OCI-LY1 (cell line): ENCODE data around the gene UPK3B.
"Not testable (repeated sequence)": the region's sequence is repeated elsewhere in the genome, so short reads cannot be mapped to it uniquely, and the experiment has no call there.

Experiments
- H2AFZ ChIP-seq: fragments of 200-600 bp; sonication (generic), shearing (Covaris generic); 2 replicates; pipeline ENCODE4 v1.6.0; 2014; ENCODE audit warnings: antibody characterized with exemption, mild to moderate bottlenecking, low read length
- H3F3A ChIP-seq: fragments of 200-600 bp; sonication (generic), shearing (Covaris generic); 2 replicates; pipeline ENCODE4 v1.6.0; 2014; ENCODE audit warnings: mild to moderate bottlenecking, antibody characterized with exemption, low read length, moderate library complexity; ENCODE audit not compliant: insufficient read depth
- H3K27ac ChIP-seq: fragments of 200-600 bp; sonication (generic); 2 replicates; pipeline ENCODE4 v1.5.1; 2014; ENCODE audit warnings: low read length, mixed run types, mild to moderate bottlenecking, low read depth; ENCODE audit not compliant: poor library complexity, severe bottlenecking
- H3K27me3 ChIP-seq: fragments of 200-600 bp; sonication (generic); 2 replicates; pipeline ENCODE4 v1.6.0; 2014; ENCODE audit warnings: antibody characterized with exemption, mild to moderate bottlenecking, low read length, moderate library complexity; ENCODE audit not compliant: insufficient read depth
- H3K36me3 ChIP-seq: fragments of 200-600 bp; sonication (generic); 2 replicates; pipeline ENCODE4 v1.6.1; 2014; ENCODE audit warnings: mild to moderate bottlenecking, antibody characterized with exemption, low read length, moderate library complexity, mixed read lengths; ENCODE audit not compliant: insufficient read depth
- H3K4me1 ChIP-seq: fragments of 200-600 bp; sonication (generic); 2 replicates; pipeline ENCODE4 v1.5.1; 2014; ENCODE audit warnings: mild to moderate bottlenecking, low read length, moderate library complexity; ENCODE audit not compliant: insufficient read depth, severe bottlenecking
- H3K4me2 ChIP-seq: fragments of 200-600 bp; sonication (generic), shearing (Covaris generic); 2 replicates; pipeline ENCODE4 v1.6.1; 2014; ENCODE audit warnings: low read length
- H3K4me3 ChIP-seq: fragments of 200-600 bp; sonication (generic); 2 replicates; pipeline ENCODE4 v1.5.1; 2014; ENCODE audit warnings: low read length, low read depth, mild to moderate bottlenecking, mixed read lengths; ENCODE audit not compliant: poor library complexity, severe bottlenecking
- H3K79me2 ChIP-seq: fragments of 200-600 bp; shearing (Covaris generic); 2 replicates; pipeline ENCODE4 v1.6.1; 2016; ENCODE audit warnings: mixed run types, low read length, mixed read lengths; ENCODE audit not compliant: insufficient read depth
- H3K9ac ChIP-seq: fragments of 200-600 bp; sonication (generic), shearing (Covaris generic); 2 replicates; pipeline ENCODE4 v1.6.1; 2014; ENCODE audit warnings: mild to moderate bottlenecking, low read length, mixed read lengths
- H3K9me2 ChIP-seq: fragments of 200-600 bp; sonication (generic), shearing (Covaris generic); 2 replicates; pipeline ENCODE4 v1.6.1; 2014; ENCODE audit warnings: low read depth, mild to moderate bottlenecking, low read length, mixed read lengths
- H3K9me3 ChIP-seq: fragments of 200-600 bp; shearing (Covaris generic); 2 replicates; pipeline ENCODE4 v1.6.1; 2014; ENCODE audit warnings: low read length, mixed read lengths
- H4K20me1 ChIP-seq: fragments of 200-600 bp; sonication (generic), shearing (Covaris generic); 2 replicates; pipeline ENCODE4 v1.6.0; 2016; ENCODE audit warnings: mild to moderate bottlenecking, low read length; ENCODE audit not compliant: insufficient read depth
- CTCF ChIP-seq: fragments of 200-600 bp; sonication (generic), shearing (Covaris generic); IDR thresholded peaks from 2 replicates; pipeline ENCODE4 v1.5.1; 2017; ENCODE audit warnings: mild to moderate bottlenecking, antibody characterized with exemption, low read length, moderate library complexity, mixed read lengths
- EZH2 ChIP-seq: fragments of 200-600 bp; sonication (generic), shearing (Covaris generic); IDR thresholded peaks from 2 replicates; pipeline ENCODE4 v1.8.0; 2017; ENCODE audit warnings: borderline replicate concordance, mixed run types, mild to moderate bottlenecking, antibody characterized with exemption, low read length, moderate library complexity, mixed read lengths

Gene UPK3B

GRCh38 chr7:76514926-76515771, 4.8 kb downstream of the UPK3B start:
- H3K4me3 ChIP-seq, result no peak overlapping the region
- H4K20me1 ChIP-seq, result no peaks in the 10 kb centered on the region
- no peak overlapping the region for H3K9ac ChIP-seq
- H3K27me3 ChIP-seq, result 0 out of 2 replicates have a peak, but pooled peaks cover 6% of the 10 kb centered on the region
- H3K27ac ChIP-seq, result no peak overlapping the region
- H3K36me3 ChIP-seq, result no peaks in the 10 kb centered on the region
- H3K9me3 ChIP-seq, result no peaks in the 10 kb centered on the region
- no peaks in the 10 kb centered on the region for H3K4me1 ChIP-seq
- H3F3A ChIP-seq, result no peaks in the 10 kb centered on the region
- H3K79me2 ChIP-seq, result no peaks in the 10 kb centered on the region
- no peaks in the 10 kb centered on the region for H3K9me2 ChIP-seq
- TF ChIP-seq EZH2 (no peak), CTCF (no peak)
- no peak overlapping the region for H2AFZ ChIP-seq
- no peak overlapping the region for H3K4me2 ChIP-seq

DNA sequence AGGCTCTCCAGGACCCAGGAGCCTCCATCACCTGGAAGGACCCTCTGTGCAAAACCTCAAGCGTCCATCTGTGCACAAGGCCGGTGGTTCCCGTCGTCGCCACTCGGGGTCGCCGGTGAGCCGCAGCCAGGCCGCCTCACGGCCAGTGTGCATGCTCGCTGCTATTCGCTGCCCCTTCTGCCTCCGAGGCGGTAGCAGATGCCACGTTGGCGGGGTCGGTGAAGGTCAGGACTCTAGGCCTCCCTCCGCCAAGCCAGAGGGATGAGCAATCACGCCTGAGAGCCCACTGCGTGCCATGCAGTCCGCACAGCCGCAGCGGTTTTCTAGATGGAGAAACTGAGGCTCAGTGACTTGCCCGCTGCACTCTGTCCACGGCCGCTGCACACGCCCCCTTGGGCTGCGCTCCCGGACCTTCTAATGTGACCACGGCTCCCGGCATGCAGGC, 5.7 kb downstream of the UPK3B start:
- H3K4me1 ChIP-seq, result no peaks in the 10 kb centered on the region
- no peak overlapping the region for H3K9ac ChIP-seq
- H3K4me2 ChIP-seq, result no peak overlapping the region
- H3K27me3 ChIP-seq, result 0 out of 2 replicates have a peak, but pooled peaks cover 6% of the 10 kb centered on the region
- no peaks in the 10 kb centered on the region for H3K79me2 ChIP-seq
- H3K9me3 ChIP-seq, result no peaks in the 10 kb centered on the region
- TF ChIP-seq EZH2 (no peak), CTCF (no peak)
- no peak overlapping the region for H3K27ac ChIP-seq
- no peak overlapping the region for H2AFZ ChIP-seq
- no peaks in the 10 kb centered on the region for H3F3A ChIP-seq
- H3K9me2 ChIP-seq, result no peaks in the 10 kb centered on the region
- no peaks in the 10 kb centered on the region for H4K20me1 ChIP-seq
- no peak overlapping the region for H3K4me3 ChIP-seq
- H3K36me3 ChIP-seq, result no peaks in the 10 kb centered on the region

- not testable (repeated sequence) for H3K4me2 ChIP-seq, H3K27me3 ChIP-seq, H4K20me1 ChIP-seq, H3K79me2 ChIP-seq, H3F3A ChIP-seq, H3K9ac ChIP-seq, H3K4me1 ChIP-seq, H3K9me3 ChIP-seq, H3K36me3 ChIP-seq, H2AFZ ChIP-seq, H3K4me3 ChIP-seq, H3K9me2 ChIP-seq, H3K27ac ChIP-seq
Measured at GRCh38 chr7:76516932-76517331, 6.6 kb downstream of the UPK3B start.

DNA sequence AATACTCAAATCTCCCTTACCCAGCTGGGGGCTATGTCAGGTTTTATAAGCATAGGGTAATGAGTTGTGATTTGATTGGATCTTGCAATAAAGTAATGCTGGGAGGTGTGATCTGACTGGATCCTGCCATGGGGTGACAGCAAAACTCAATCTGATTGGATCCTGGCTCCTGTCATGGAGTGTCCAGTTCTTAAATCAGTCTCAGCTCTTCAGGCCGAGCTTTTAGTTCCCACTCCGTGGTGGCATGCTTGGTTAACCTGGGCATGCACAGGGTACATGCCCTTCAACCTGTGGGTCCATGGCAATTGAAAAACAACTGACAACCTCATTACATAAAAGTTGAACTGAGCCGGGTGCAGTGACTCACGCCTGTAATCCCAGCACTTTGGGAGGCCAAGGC, 15.8 kb downstream of the UPK3B start:
- not testable (repeated sequence) for H2AFZ ChIP-seq, H3F3A ChIP-seq, H3K9me3 ChIP-seq, H4K20me1 ChIP-seq, H3K9ac ChIP-seq, H3K4me3 ChIP-seq, H3K27ac ChIP-seq, H3K4me2 ChIP-seq, H3K9me2 ChIP-seq, H3K36me3 ChIP-seq, H3K79me2 ChIP-seq, H3K27me3 ChIP-seq, H3K4me1 ChIP-seq

- H2AFZ ChIP-seq, H3K9me3 ChIP-seq, H3K4me1 ChIP-seq, H3K27ac ChIP-seq, H3F3A ChIP-seq, H3K27me3 ChIP-seq, H3K4me2 ChIP-seq, H3K4me3 ChIP-seq, H3K9me2 ChIP-seq, H3K9ac ChIP-seq, H4K20me1 ChIP-seq, H3K79me2 ChIP-seq, H3K36me3 ChIP-seq: not testable (repeated sequence)
Measured at GRCh38 chr7:76531643-76532042, 21.3 kb downstream of the UPK3B start.

DNA sequence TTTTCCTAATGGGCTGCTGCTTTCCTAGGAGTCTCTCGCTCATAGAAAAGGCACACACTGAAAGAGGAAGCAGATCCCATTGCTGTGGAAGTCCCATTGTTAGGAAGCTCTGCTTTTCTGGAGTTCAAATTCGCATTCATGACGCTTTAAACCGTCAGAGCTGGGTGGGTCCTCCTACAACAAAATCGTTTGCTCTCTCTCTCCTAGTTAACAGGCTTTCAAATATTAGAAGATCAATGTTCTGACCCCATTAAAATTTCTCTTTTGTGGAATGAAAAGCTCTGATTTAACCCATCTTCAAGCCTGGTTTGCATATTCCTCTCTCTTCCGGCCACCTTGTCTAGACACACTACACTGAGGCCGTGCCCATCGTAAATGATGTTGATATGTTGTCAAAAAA, 32.8 kb downstream of the UPK3B start, which contains the start of gene SPDYE16:
SPDYE16 (minus strand) TSS at position 101 of the 400 bp plus-strand sequence. CDS start 1,838 bp downstream, outside the sequence.
- H3K9me2 ChIP-seq, H3K27ac ChIP-seq, H3K9ac ChIP-seq, H3K79me2 ChIP-seq, H3K4me2 ChIP-seq, H3K36me3 ChIP-seq, H2AFZ ChIP-seq, H3F3A ChIP-seq, H3K4me1 ChIP-seq, H4K20me1 ChIP-seq, H3K4me3 ChIP-seq, H3K27me3 ChIP-seq, H3K9me3 ChIP-seq: not testable (repeated sequence)
